Epithelial cell of esophagus (primary cell): Measurements from ENCODE around the gene TNS3.

Source experiments
- DNase-seq: peaks from one replicate; pipeline ENCODE4 v3.0.0; 2010; ENCODE audit warnings: low read depth
- H3K4me3 ChIP-seq: 2 replicates; pipeline ENCODE4 v1.5.1; 2011; ENCODE audit warnings: mild to moderate bottlenecking, low read length, control low read depth
- CTCF ChIP-seq: IDR thresholded peaks from 2 replicates; pipeline ENCODE4 v1.5.1; 2011; ENCODE audit warnings: low read depth, mild to moderate bottlenecking, low read length, control low read depth, inconsistent platforms; ENCODE audit not compliant: insufficient read depth; ENCODE audit errors: missing control alignments

TNS3 gene

DNA sequence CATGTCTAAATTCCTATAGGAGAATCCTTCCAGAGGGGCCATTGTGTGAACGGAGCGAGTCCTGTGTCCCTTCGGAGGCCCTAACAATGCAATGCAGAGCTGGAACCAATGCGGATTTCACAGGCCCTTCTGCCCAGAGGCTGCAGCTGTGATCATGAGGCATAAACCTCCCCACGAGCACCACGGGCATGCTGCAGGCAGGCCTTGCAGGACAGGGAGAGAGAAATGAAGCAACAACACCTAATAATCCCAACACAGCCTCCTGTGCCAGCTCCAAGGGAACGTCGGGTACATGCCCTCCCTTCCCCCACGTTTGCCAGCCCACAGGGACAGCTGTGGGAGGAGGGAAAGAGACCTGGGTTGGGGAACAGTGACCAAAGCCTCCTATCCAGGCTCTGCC lies 74.4 kb downstream of the TNS3 start:
- no peak for DNase-seq
- no peak for TF ChIP-seq CTCF
- H3K4me3 ChIP-seq = no peak overlapping the region

DNA sequence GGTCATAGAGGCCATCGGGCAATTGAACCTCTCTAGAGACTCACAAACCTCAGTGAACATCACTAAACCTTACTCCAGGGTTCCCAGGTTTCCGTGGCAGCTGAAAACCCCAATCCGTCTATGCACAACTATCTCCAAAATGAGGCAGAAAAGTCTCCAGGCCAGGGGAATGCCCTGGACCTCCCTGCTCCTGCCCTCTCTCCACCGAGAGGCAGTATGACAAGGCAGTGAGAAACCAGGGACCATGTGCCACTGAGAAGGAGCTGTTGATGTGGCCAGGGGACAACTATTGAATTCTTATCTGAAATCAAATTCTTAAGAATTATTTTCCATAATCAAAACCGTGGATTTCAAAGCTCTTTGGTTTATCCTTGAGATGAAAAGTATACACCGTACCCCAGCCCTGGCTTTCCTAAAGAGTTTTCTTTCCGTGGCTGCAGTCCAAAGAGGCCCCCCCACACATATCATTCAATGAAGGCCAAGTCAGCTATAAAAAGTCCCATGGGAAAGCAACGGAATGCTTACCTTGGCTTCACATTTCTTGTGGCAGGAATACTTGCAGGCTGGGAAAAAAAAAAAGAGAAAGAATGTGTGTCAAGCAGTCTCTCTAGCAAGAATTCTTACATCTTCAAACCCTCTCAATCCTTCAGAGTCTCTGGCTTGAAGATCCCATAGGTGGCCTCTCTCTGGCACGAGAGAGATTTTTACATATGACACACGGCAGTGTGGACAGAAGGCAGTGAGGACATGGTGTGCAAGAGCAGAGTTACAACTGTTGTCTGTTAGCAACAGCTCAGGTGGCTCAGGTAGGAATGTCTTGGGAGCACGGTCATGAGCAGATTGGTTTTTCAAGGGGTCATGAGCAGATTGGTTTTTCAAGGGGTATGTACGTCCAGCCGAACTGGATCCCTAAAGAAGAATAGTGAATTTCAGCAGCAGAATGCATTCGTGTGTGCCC lies 75.2 kb downstream of the TNS3 start:
- no peak overlapping the region for H3K4me3 ChIP-seq
- no peak for DNase-seq
- TF ChIP-seq CTCF = no peak

- TF ChIP-seq CTCF = no peak
- H3K4me3 ChIP-seq = no peak overlapping the region
- no peak for DNase-seq
Measured at GRCh38 chr7:47505312-47506007, 76.5 kb downstream of the TNS3 start.

DNA sequence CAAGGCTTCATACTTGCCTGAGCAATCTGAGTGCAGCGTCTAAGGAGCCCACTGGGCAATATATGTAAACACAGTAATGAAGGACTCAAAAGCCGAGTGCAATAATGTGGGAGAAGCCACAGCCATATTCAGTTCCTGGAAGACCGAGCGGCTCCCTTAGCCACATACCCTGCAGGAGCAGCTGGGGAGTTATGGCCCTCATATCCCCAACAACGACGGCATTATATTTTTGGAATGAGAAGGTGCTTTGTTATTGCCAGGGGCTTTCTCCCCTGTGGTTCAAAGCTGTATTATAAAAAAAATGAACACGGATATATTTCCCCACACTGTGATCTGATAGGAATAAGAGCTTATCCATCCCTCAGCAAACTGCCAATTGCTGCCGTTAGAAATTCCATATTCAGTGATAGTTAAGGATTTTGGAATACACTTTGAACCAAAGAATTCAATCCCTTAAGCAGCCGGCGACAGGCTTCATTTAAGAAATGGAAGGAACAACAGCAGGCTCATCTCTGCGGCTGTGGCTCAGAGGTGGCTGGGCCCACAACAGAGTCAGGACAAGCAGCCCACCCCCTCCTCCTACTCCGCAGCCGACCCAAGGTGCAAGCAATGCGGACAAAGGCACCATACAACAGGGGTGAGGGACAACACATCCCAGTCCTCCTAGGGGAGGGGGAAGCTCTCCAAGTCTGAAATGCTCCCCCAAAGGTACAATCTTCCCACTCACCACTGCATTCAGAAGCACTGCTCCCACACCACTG lies 77.2 kb downstream of the TNS3 start:
- no peak overlapping the region for H3K4me3 ChIP-seq
- TF ChIP-seq CTCF = no peak
- DNase-seq = no peak

- DNase-seq = no peak
- TF ChIP-seq CTCF = no peak
- H3K4me3 ChIP-seq = no peak overlapping the region
Measured at GRCh38 chr7:47503281-47503680, 78.6 kb downstream of the TNS3 start.

DNA sequence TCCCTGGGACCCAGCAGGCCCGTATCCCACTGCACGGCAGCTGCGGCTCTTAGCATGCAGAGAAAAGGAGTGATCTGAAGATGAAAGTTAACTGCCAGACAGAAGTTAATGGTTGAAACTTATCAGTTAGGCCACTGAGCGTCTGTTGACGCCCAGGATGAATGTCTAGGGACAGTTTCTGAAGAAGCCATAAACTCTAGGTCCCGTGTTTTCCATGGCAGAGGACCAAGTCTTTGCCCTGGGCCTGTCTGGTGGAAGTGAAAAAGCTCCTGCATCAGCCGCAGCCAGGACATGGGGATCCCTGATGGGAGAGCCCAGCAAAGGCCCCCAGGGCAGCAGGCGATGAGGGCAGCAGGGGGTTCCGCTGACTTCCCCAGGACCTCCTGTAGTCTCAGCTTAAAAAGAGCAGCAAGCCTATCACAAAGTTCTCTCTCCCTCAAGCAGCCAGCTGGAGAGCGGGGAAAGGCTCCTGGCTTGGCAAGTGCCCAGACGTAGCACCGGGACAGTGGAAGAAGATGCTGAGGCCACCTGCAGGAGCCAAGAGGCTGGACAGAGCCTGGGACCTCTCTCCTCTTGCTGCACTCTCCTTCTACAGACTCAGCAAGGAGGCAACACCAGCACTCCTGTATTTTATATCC lies 79.6 kb downstream of the TNS3 start:
- H3K4me3 ChIP-seq = no peak overlapping the region
- DNase-seq = no peak
- TF ChIP-seq CTCF = no peak
